Measurements from ENCODE around the gene DLG3.
"Not testable (repeated sequence)": the region's sequence is repeated elsewhere in the genome, so short reads cannot be mapped to it uniquely, and the experiment has no call there.

Gene DLG3

GRCh38 chrX:70476934-70477733, 32.5 kb downstream of the DLG3 start:
- no peak for DNase-seq (ENCODE audit: low spot score)

GRCh38 chrX:70477734-70478075, 33.1 kb downstream of the DLG3 start:
- DNase-seq (ENCODE audit: low spot score): no peak

- no peak for DNase-seq (ENCODE audit: low spot score)
Observed at GRCh38 chrX:70478526-70479245, 34.1 kb downstream of the DLG3 start.

DNA sequence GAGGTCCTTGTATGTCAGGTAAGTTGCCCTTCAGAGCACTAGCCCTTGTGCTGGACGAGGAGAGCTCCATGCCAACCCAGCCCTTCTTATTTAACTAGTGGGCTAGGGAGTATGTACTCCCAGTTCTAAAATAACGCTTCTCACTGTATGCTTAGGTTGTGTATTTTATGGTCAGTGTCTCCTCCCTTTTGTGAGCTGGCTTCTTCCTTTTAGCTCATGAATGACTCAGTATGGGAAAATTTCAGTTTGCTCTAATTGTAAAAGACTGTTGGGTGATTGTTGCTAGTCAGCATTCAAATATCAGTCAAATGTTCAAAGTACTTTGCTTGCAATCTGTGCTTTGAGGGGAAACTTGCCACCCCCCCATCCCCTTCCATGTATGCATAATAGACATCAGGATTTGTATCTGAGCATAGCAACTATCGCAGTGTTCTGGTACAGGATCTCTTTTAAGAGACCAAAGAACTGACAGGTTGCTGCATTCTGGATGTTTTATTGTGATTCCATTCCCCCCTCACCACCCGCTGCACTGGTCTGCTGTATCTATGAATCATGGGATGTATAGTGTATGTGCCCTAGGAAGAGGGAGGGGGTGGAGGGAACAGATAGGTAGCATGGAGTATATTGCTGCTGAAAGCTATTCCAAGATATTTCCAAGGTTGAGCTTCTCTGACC, 34.7 kb downstream of the DLG3 start:
- DNase-seq (ENCODE audit: low spot score): no peak

- no peak for DNase-seq (ENCODE audit: low spot score)
Observed at GRCh38 chrX:70479922-70480659, 35.5 kb downstream of the DLG3 start.

- DNase-seq (ENCODE audit: low spot score): no peak
Observed at GRCh38 chrX:70480660-70481018, 36.0 kb downstream of the DLG3 start.

DNA sequence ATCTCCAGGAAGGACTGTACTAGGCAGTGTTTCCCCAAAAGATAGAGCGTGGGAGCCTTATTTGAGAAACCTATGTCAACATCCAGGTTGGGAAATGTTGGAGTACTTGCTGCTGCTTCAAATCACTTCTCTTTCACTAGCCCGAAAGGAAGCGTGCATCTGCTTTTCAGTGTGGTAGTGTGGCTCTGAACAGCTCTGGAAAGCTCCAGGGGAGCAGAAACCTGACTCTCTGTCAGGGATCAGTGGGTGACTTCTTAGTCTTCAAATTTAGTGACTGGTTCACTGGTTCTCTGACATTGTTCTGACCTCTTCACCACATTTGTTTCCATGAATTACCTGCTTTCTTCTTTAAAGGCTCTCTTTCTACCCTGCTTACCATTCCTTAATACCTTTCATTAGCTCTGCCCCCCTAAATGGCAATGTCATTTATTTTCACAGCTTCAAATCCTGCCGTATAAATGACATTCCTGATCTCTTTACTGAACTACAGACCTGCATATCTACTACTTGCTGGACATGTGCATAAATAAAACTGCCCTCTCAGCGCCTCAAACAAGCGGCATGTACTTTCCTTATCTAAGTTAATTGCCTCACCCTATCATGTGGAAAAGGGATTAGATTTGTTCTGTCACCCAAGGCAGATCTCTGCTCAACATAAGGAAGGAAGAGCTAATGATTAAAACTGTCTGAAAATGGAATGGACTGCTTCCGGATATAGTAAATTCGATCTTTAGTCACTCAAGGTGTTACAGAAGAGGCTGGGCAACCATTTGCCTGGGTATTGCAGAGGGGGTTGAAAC, 37.0 kb downstream of the DLG3 start:
- no peak for DNase-seq (ENCODE audit: low spot score)

DNA sequence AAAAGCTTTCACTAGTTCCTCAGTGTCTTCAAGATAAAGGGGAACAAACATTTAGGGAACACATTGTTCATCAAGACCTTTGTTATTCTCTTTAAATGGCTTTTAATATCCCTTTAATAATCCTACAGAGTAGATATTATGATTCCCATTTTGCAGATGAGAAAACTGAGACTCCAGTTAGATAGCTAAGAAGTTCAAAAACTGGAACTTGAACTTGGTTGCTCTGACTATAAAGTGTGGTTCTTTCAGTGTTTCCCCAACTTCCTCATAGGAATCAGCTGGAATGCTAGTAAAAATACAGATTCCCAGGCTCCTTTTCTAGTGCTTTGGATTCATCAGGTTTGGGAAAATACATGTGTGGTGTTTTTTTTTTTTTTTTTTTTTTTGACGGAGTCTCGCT, 37.7 kb downstream of the DLG3 start:
- no peak for DNase-seq (ENCODE audit: low spot score)

DNA sequence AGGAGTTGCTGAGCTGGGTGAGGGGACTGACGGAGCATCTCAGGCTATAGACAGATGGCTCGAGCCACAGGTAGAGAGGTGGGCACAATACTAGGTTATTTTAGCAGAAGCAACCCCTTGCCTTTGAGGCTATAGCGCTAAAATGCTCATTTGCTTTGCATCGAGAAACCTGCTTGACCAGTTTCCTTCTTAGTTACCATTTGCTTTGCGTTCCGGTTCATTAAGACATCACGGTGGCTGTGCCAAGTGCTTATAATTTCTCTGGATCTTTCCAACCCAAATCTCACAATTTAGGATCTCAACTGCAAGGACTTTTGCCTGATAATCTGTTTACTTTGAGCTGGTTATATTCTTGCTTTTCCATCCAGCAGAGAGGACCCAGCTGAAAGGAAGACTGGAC, 40.8 kb downstream of the DLG3 start:
- no peak for DNase-seq (ENCODE audit: low spot score)

DNA sequence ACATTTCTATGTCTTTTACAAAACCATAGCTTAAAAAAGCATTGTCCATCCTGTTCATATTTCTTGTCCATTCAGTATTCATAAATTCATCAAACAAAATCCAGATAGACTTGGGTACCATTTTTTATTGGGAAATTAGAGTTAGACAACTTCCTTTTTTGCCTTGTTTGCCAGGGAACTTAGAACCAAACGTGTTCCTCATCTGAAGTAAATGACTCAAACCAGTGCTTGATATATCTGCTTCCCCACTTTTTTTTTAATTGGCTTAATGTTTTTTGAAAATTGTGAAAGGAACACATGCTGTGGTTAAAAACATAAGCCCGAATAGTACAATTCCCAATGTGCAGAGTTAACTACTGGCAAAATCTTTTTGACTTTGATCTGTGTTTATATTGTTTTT, 44.2 kb downstream of the DLG3 start:
- DNase-seq (ENCODE audit: low spot score): no peak

DNA sequence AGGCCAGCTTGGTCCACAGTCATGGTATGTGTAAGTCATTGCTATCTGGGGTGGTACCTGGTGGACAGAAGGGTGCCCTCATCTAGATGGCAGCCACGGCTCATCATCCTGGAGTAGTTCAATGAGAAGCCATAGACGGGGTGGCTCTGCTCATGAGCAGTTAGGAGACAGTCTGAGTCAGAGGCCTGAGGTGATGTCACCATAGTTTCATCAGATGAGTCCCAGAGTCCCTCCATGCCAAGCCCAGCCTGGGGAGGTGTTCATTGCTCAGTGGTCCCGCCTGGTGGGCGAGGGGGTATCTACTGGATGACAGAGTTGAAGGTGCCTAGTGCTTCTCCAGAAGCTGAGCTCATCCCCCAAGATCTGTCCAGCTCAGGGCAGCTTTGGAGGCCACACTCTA, 49.8 kb downstream of the DLG3 start:
- no peak for DNase-seq (ENCODE audit: low spot score)

DNA sequence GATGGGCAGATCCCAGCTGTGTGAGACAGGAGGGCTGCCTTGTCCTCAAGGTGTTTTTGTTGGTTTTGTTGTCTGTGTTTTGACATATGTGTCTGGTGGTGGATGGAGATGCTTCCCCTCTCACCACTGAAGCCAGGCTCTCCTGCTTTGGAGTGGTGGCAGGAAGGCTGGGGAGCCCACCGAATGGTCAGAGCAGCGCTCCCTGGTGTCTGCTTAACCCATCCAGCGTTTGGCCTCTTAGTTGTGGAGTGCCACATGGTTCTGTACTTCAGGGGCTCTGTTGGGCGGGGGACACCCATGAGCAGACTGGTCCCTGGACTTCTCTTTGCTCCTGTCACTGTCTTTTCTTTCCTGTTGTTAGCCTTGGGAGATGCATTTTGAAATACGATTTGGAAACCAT, 51.9 kb downstream of the DLG3 start:
- no peak for DNase-seq (ENCODE audit: low spot score)

DNA sequence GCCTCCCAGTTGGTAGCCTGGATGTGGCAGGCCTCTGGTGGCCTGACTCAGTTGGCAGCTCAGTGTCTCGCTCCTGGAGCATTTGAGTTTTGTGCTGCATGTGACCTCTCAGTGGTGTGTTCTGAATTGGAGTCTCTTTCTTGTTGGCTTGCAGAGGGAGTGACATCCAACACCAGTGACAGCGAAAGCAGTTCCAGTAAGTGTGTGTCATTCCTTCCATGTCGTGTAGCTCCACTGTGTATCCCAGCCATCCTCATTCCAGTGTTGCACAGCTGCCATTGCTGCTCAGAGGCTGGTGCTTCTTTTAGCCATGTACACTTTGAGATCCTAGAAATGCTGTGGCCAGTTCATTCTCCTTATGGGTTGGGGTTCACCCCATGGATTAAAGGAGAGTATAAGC, 52.4 kb downstream of the DLG3 start:
- DNase-seq (ENCODE audit: low spot score): no peak

GRCh38 chrX:70498129-70498528, 53.5 kb downstream of the DLG3 start:
- DNase-seq (ENCODE audit: low spot score): no peak

DNA sequence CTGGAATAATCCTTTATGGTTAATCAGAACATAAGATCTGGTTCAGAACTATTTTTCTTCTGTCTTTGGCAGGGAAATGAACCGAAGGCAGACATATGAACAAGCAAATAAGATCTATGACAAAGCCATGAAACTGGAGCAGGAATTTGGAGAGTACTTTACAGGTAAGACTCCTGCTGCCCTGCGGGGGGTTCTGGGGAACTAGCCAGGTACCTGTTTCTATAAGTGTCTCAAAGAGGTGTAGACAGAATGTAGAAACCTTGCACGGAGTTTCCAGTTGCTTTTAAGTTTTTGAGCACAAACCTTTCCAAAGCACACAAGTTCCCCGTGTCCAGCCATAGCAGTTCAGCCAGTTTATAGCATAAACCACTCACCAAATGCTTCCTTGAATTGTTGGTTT, 56.2 kb downstream of the DLG3 start:
- DNase-seq (ENCODE audit: low spot score): no peak

- no peak for DNase-seq (ENCODE audit: low spot score)
Observed at GRCh38 chrX:70504772-70505450, 60.3 kb downstream of the DLG3 start.

DNA sequence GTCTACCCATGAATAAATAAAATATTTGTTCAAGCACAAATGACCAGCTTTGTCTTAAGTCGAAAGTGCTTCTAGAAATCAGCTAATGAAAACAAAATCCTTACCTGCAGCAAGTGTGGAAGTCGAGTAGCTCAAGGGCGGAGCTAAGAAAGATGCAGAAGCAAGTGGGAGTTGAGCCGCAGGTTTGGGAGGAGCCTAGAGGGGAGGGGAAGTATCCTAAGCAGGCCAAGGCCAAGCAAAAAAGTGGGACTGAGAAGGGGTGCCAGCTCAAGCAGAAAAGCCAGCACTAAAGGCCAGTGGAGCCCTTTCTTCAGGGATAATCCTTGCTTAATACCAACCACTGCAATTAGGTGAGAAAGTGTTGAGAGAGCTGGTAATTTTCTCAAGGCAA, 60.8 kb downstream of the DLG3 start:
- DNase-seq (ENCODE audit: low spot score): no peak

DNA sequence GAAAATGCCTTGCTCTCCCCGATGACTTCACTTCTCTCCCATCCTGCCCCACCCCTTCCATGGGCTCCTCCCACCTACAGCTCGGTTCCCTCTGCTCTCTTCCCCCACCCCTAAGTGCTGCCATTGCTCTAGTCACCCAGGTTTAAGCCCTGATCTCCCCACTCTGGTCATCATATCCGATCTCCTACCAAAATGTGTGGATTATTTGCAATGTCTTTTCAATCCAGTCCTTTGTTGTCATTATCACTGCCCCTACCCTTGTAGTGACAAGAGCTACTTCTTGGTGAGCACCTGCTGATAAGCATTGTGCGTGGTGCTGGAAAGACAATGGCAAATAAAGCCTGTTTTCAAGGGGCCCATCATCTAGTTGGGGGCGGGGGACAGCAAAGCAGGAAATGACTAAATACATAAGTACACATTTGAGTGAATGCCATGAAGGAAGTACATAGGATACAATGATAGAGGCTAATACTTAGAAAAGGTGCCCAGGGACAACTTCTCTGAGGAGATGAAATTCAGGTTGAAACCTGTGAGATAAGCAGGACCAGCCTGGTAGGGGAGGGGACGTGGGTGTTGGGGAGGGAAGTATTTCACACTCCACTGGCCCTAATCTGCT, 63.8 kb downstream of the DLG3 start:
- DNase-seq (ENCODE audit: low spot score): no peak

- DNase-seq (ENCODE audit: low spot score): no peak
Observed at GRCh38 chrX:70509078-70509477, 64.4 kb downstream of the DLG3 start.

- DNase-seq (ENCODE audit: low spot score): not testable (repeated sequence)
Observed at GRCh38 chrX:70515270-70515669, 70.6 kb downstream of the DLG3 start.

DNA sequence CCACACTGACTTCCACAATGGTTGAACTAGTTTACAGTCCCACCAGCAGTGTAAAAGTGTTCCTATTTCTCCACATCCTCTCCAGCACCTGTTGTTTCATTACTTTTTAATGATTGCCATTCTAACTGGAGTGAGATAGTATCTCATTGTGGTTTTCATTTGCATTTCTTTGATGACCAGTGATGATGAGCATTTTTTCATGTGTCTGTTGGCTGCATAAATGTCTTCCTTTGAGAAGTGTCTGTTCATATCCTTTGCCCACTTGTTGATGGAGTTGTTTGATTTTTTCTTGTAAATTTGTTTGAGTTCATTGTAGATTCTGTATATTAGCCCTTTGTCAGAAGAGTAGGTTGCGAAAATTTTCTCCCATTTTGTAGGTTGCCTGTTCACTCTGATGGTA, 71.1 kb downstream of the DLG3 start:
- not testable (repeated sequence) for DNase-seq (ENCODE audit: low spot score)
